ENCODE results near the gene RIMBP2.

The RIMBP2 gene

GRCh38 chr12:130677957-130678558 lies 38.0 kb downstream of the RIMBP2 start:
- DNase-seq: no peak

- no peak for DNase-seq
These were observed 40.3 kb downstream of the RIMBP2 start for GRCh38 chr12:130675791-130676190.

DNA sequence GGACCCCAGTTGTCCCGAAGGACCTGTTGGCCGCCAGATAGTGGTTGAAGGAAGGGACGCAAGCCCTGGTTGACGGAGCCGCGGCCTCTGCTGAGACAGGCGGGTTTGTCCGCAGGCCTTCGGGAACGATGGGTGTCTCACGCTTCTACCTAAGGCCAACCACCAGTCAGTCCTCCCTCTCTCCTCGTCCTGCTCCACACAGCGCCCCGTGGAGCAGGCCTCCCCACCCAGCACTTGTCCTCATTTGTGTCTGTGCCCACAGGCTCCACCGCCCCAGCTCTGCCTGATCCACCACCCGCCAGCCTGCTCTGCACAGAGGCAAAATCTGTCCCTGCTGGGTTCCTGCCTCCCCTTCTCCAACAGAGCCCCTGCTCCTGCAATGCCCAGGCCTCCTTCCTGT lies 41.0 kb downstream of the RIMBP2 start:
- DNase-seq: no peak

DNA sequence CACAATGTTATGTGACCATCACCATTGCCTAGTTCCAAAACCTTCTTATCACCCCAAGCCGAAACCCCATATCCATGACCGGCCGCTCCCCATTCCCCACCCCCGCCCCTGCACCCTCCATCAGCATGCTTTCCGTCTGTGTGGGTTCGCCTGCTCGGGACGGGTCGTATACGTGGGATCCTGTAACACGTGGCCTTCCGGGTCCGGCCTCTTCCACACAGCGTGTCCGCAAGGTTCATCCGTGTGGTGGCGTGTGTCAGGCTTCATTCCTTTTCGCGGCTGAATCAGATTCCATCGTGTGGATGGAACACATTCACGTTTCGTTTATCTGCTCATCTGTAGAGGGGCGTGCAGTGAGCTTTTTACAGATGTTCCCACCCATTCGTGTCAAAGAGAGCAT lies 41.4 kb downstream of the RIMBP2 start:
- no peak for DNase-seq

DNA sequence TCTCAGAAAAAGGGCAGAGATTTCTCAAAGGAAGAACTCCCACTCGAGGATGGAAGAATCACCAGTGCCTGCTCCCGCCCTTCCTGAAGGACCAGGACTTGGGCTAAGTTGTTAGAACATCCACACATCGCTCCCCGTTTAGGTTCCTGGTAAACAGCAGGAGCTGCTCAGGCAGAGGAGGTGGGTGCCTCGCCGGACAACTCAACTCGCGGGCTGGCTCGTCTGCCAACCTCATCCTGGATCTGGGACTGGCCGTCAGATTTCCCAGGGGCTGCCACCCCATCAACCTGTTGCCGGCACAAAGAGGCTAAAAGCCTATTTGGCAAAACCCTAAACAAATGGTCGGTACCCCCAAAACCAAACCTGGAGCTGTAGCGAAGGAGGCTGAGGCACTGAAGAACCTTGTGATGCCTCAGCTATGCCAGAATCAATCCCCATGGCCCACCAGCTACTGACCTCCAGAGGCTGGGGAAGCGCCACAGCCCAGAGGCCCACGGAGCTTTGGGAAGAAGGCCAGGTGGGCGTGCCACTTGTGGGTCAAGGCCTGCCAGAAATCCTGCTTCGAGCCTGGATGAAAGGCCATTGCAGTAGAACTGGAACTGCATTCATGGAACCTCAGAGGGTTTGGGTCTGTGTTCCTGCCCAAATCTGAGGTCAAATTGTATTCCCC lies 42.9 kb downstream of the RIMBP2 start:
- no peak for DNase-seq

DNA sequence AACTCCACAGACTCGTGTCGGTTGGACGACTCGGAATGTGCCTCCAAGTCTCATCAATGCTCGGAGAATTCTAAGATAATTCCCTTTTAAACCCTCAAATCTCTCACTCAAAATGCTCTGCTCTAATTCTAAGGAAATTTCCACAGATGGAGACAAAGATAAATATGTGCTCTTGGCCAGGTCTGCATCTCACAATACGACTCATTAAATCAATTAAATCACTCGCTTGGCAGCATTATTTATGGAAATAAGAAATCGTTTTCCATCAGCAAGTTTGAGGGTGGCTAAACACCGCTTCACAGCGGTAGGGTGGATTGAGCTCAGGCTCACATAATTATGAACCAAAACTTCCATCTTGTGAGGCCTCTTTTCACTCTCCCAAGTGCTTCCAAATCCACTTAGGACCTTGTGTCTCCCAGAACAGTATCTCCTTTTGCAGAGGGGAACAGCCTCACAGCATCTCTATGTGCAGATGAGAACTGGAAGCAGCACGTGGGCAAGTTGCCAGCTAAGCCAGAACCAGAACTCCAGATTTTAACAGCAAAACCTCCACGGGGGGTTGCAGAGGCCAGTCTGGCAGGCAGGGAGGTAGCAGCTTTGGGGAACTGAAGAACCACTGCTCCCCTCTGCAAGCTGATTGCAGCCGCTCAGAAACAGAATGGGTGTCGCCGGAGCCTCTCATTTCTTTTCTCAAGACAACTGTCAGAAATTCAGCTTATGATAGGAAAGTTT lies 43.8 kb downstream of the RIMBP2 start:
- no peak for DNase-seq

DNA sequence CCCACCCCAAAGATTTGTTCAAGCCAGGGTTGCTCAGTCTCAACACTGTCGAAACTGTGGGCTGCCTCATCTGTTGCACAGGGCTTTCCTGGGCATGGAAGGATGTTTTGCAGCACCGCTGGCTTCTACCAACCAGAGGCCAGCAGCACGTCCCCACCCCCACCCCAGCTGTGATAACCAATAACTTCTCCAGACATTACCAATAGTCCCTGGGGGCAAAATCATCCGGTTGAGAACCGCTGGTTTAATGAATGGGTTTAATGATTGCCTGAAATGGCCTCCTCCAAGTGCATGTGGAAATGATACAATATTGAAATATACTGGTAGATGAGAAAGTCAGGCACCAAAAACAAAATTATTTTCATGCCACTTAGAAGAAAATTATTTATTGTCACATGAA lies 44.5 kb downstream of the RIMBP2 start:
- no peak for DNase-seq

GRCh38 chr12:130669797-130670196 lies 46.3 kb downstream of the RIMBP2 start:
- no peak for DNase-seq

GRCh38 chr12:130669205-130669557 lies 46.9 kb downstream of the RIMBP2 start:
- no peak for DNase-seq

DNA sequence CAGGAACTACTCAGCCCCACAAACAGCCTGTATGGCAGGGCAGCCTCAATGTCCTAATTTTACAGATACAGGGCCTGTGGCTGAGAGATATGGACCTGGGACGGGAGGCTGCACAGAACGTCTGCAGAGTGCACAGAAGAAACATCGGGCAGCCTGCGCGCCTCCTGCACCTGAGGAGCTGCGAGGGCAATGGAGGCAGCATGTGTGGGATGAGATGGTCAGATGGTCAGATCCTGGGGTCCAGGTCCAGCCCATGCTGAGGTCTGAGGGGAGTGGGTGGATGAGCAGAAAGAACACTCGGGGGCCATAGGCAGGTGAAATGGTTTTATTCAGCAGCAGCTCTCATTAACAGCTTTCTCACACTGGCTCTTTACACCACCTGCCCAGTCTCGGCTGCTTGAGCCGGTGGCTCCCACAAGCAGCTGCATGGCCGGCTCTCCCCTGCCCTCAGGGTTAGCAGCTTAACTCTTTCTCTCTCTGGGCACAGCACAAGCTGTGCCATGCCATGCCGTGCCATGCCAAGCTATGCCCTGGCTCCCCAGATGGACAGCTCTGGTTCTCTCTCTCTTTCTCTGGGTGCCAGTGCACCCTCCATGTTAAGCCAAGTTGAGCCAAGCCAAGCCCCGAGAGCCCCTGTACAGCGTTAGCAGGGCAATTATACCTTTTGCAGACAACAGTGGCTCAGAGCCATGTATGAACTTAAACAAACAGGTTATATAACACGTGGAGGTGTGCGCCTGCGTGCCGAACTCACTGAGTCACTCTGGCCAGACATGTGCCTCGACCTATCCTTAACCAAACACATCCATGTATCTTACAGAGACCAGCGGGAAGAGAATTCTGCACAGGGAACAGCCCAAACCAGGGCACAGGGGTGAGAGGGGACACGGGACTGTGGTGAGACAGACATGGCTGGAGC lies 47.6 kb downstream of the RIMBP2 start:
- DNase-seq: no peak

DNA sequence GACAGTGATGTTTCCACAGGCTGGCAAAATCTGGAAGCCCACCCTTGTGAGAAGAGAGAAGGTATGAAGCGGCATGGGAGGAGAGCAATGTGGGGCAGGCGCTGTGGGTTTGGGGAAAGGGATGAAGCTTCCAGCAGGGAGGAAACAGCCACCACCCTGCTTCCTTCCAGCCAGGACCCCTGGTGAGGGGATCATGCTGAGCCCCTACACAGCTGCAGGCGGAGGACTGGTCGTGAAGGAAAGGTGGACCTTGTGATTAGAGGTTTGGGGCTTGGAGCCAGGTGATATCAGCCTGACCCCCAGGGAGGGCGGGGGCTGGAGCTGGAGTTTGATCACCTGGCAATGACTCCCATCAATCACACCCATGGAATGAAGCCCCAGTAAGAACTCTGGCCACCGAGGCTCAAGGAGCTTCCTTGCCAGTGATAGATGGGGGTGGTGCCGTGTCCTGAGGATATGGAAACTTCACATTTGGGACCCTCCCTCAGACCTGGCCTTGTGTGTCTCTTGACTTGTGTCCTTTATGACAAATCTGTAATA lies 48.6 kb downstream of the RIMBP2 start:
- peak; percentile 6 for DNase-seq

- no peak for DNase-seq
These were observed 49.5 kb downstream of the RIMBP2 start for GRCh38 chr12:130666645-130667044.

DNA sequence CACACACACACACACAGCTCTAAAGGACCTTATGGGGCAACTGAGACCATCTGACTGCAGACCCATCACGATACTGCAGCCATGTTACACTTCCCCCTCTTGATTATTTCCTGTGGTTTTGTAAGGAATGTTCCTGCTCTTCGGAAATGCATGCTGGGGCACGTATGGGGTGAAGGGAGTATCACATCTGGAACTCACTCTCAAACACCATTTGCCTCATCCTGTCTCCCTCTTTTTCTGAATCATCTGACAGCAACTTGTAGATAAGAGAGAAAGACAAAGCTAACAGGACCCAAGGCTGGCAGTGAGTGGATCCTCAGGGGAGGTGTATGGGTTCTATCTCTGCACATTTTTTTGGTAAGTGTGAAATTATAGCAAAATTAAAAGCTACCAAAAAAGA lies 50.3 kb downstream of the RIMBP2 start:
- DNase-seq: peak; percentile 4

DNA sequence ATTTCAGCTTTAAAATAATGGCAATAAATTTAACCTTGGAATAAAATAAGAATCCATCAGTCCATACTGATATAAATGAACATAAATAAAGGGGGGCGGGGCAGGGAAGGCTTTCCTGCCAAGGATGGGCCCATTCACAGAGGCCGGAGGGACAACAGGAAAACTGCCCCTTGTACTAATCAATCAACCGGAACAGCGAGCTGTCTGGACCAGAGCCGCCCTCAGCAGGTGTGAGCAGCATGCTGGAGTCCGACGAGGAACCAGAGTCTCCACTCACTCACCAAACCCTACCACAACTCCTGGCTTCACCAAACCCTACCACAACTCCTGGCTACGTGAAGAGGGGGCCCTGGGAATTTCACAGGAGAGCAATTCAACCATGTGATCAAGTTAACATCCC lies 51.3 kb downstream of the RIMBP2 start:
- DNase-seq: no peak

- DNase-seq: no peak
These were observed 51.8 kb downstream of the RIMBP2 start for GRCh38 chr12:130664252-130664651.

DNA sequence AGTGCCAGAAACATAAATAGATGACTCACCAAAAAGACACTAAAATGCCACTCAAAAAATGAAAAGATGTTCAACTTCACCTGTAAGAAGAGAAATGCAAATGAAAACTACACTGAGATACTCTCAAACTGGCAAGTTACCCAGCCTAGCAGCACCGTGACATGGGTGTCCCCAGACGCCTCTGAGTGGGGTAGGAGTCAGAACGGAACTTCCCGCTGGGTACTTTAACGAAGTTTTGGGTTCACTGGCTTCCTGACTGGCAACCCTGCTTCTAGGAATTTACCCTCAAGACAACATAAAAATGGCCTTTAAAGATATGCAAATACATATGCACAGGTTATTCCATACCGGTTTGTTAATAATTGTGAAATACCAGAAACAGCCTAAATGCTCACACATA lies 52.6 kb downstream of the RIMBP2 start:
- DNase-seq: no peak

DNA sequence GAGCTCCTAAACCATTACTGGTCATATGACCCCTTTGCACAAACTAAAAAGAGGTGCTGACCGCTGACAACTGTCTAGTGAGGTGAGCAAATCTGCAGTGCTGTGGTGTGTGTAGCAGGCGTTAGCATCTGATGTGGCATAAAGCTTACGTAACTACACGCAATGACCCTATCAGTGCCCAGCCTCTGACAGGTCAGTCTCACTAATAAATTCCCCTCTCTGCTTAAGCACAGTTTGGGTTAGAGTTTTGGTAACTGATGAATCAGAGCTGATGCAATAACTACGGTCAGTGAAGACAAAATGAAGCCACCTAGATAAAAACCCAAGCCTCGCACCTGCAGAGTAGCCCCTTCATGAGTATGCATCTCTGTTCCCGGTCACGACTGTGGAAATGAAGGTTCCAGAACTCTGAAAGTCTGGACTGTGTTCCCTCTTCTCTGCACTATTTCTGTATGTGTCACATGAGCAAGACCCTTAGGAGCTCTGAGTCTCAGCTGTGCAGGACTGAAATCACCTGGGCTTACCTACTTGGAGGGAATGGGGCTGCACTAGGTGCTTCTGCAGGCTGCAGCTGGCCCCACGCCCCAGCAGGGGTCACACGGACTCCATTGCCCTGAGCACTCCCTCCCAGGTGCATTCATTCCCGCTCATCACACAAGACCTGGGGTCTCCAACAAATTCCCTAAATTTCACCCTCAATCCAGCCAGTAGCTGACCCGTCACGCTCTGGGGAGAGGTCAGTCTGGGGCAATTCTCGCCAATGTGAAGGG lies 54.4 kb downstream of the RIMBP2 start:
- DNase-seq: peak; percentile 12

GRCh38 chr12:130661059-130661458 lies 55.0 kb downstream of the RIMBP2 start:
- DNase-seq: peak; percentile 2

DNA sequence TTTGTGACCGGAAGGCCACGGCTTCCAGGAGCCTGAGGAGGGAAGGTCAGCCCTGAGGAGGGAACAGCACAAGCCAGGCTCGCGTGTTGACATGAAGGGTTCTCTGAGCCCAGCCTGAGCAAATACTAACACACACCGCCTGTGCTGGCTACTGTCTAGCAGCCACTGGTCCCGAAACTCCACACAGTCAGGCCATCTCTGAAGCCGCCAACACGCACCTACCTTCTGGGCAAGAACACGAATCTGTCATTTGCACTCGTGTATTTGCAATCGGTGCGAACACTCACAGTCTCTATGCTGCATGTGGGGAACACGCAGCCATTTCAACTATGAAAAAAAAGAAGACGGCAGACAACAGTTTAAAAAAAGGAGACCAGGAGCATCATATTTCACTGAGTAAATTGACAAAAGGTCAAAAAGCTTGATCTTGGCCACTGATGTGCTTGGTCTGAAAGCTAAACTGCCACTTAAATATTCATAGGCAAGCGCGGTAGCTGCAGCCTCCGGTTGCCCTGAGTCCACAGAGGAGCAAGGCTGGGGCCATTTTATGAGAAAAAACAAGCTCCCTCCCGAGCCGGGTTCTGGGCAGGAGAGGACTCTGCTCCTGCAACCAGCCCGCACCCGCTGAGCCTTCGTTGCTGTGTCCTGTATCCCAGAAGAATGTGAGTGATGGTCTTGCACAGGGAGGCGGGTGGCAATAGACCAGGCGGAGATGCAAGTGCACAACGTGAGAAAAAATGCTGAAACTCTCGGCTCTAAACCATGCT lies 57.8 kb downstream of the RIMBP2 start:
- no peak for DNase-seq

GRCh38 chr12:130656411-130656810 lies 59.7 kb downstream of the RIMBP2 start:
- no peak for DNase-seq

- no peak for DNase-seq
These were observed 60.2 kb downstream of the RIMBP2 start for GRCh38 chr12:130655881-130656280.
